NCI-H460 (cell line): Measurements from ENCODE around the gene DHRS7C. TPM values are rescaled to one million over a fixed set of nuclear protein-coding genes. Genes with fewer than 3 reads are reported as not detected.

Source experiments
- DNase-seq: peaks from one replicate; pipeline ENCODE4 v3.0.0-alpha.2; 2016; ENCODE audit warnings: low read depth; ENCODE audit errors: extremely low read depth
- total RNA-seq: library from RNA; depleted of rRNA; stranded (reverse); fragments of >200 nt; shearing (Covaris generic); gene quantifications from 2 replicates; pipeline ENCODE4 v1.2.3, GENCODE V29; 2014; rRNA removed

DHRS7C gene
- total RNA-seq, 1 experiment from 2014 or later: not detected

GRCh38 chr17:9767432-9767991 is 23.9 kb downstream of the DHRS7C start:
- no peak for DNase-seq

- DNase-seq: no peak
These were observed 24.4 kb downstream of the DHRS7C start for GRCh38 chr17:9766970-9767369.

DNA sequence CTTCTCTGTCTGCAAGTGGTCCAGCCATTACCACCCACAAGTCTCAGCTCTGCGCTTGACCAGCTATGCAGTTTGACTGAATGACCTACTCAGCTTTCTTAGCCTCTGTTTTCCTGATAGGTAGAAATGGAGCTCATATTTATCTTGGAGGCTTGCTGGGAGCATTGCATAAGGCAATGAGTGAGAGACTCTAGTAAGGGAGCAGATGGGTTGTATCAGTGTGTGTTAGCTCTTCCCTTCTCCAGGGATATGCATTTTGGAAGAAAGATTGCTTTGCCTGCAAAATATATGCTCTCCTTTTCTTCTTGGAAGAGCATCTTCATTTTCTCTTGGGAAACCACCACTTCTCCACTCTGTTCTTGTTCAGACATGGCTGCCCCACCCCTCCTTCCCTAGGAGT is 26.1 kb downstream of the DHRS7C start:
- no peak for DNase-seq

DNA sequence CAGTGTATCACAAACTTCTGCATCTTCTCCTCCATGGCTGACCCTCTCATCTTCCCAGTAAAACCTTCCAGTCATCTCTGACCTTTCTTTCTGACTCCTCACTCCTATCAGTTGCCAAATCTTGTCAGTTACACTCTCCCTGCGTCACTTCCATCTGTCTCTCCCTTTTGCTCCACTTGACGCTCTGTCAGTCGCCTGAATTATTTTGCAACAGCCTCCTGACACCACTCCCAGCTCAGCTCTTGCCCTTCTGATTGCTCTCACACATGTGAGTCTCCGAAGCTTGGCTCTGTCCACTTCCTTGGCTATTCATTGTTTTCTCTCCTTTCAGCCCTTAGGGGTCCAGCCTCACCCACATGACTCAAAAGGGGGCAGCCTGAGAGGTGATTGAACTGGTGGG is 27.7 kb downstream of the DHRS7C start:
- peak; percentile 100 for DNase-seq

- no peak for DNase-seq
These were observed 31.1 kb downstream of the DHRS7C start for GRCh38 chr17:9760266-9760665.

GRCh38 chr17:9755083-9755482 is 36.3 kb downstream of the DHRS7C start:
- DNase-seq: no peak

DNA sequence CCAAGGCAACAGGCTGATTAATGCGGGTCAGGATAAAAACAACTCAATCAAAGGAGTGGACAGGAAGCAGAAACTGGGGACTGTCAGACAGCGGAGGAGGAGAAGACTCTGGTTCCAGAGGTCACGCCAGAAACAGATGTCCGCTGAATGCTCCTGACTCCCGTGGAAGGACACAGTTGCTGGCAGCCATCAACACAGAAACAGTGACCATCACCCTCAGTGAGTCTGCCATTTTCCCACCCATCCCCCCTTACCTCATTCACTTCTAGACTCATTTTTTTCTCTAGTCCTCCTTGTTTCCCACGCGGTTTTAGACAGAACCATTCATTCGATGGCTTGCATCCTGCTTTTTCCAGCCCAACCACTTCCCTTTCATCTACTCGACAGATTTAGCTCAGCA is 40.9 kb downstream of the DHRS7C start:
- DNase-seq: no peak

GRCh38 chr17:9729735-9730420 is 61.5 kb downstream of the DHRS7C start:
- peak; percentile 85 for DNase-seq

GRCh38 chr17:9729034-9729650 is 62.2 kb downstream of the DHRS7C start:
- DNase-seq: peak; percentile 90

DNA sequence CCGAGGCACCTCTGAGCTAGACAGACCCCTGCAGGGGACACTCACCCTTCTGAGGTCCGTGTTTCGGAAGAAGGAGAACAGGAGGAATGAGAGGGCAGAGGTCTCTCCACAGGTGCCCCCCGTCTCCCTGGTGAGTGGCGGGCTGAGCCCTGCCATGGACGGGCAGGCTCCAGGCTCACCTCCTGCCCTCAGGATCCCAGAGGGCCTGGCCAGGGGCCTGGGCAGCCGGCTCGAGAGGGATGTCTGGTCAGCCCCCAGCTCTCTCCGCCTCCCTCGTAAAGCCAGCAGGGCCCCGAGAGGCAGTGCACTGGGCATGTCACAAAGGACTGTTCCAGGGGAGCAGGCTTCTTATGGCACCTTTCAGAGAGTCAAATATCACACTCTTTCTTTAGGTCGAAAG is 62.8 kb downstream of the DHRS7C start:
- DNase-seq: no peak

DNA sequence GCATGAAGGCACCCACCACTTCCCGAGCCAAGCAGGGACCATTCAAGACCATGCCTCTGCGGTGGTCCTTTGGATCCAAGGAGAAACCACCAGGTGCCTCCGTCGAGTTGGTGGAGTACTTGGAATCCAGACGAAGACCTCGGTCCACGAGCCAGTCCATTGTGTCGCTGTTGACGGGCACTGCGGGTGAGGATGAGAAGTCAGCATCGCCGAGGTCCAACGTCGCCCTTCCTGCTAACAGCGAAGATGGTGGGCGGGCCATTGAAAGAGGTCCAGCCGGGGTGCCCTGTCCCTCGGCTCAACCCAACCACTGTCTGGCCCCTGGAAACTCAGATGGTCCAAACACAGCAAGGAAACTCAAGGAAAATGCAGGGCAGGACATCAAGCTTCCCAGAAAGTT is 63.4 kb downstream of the DHRS7C start:
- no peak for DNase-seq

DNA sequence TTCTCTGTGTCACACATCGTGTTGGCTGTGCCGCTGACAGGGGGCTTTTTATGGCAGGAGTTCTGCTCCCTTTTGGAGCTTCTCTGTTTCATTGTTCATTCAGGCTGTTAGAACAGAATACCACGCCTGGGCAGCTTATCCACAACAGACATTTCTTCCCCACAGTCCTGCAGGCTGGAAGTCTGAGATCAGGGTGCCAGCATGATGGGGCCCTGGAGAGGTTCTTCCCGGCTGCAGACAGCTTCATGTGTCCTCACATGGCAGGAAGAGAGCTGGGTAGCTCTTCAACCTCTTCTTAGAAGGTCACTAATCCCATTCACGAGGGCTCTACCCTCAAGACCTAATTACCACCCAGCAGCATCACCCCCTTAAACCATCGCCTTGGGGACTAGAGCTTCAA is 65.1 kb downstream of the DHRS7C start:
- DNase-seq: no peak

GRCh38 chr17:9725575-9725974 is 65.8 kb downstream of the DHRS7C start:
- DNase-seq: no peak

Other genes starting within 250 kb of the DHRS7C start
- gene STX8, start 215.8 kb downstream of the DHRS7C start, total RNA-seq: 92.2 and 108 TPM in 2 replicates
- gene CFAP52, start 214.9 kb downstream of the DHRS7C start, total RNA-seq: 0.22 TPM in 1 of 2 replicates, not detected in the other
- 7.7 and 8.3 TPM in 2 replicates for gene USP43, start 146.1 kb downstream of the DHRS7C start, total RNA-seq
- gene GSG1L2, start 30.5 kb upstream of the DHRS7C start, total RNA-seq: 7.3 and 10.3 TPM in 2 replicates
- 86.7 and 106 TPM in 2 replicates for gene GLP2R, start 34.3 kb upstream of the DHRS7C start, total RNA-seq
- not detected in 2 replicates for gene RCVRN, start 113.7 kb upstream of the DHRS7C start, total RNA-seq